GM12801 (cell line): Measurements from ENCODE around the gene CLEC2D.

Experiments used
- TF ChIP-seq, protein P1 (sequence below): IDR thresholded peaks from one replicate; pipeline ENCODE4 v1.5.1; 2011; ENCODE audit warnings: control low read depth; ENCODE audit not compliant: insufficient read length; ENCODE audit errors: extremely low read depth

CLEC2D gene

DNA sequence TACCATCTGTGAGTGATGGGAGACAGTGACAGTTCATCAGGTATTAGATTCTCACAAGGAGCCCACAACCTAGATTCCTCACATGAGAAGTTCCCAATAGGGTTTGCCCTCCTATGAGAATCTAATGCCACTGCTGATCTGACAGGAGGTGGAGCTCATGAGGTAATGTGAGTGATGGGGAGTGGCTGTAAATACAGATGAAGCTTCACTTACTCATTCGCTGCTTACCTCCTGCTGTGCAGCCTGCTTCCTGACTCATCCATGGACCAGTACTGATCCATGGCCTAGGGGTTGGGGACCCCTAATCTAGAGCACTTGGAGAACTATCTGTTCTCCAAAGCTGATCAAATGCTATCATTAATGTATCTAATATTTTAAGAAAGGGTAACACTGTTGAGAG lies 17.7 kb downstream of the CLEC2D start:
- TF ChIP-seq, protein P1, sequence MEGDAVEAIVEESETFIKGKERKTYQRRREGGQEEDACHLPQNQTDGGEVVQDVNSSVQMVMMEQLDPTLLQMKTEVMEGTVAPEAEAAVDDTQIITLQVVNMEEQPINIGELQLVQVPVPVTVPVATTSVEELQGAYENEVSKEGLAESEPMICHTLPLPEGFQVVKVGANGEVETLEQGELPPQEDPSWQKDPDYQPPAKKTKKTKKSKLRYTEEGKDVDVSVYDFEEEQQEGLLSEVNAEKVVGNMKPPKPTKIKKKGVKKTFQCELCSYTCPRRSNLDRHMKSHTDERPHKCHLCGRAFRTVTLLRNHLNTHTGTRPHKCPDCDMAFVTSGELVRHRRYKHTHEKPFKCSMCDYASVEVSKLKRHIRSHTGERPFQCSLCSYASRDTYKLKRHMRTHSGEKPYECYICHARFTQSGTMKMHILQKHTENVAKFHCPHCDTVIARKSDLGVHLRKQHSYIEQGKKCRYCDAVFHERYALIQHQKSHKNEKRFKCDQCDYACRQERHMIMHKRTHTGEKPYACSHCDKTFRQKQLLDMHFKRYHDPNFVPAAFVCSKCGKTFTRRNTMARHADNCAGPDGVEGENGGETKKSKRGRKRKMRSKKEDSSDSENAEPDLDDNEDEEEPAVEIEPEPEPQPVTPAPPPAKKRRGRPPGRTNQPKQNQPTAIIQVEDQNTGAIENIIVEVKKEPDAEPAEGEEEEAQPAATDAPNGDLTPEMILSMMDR: no peak

DNA sequence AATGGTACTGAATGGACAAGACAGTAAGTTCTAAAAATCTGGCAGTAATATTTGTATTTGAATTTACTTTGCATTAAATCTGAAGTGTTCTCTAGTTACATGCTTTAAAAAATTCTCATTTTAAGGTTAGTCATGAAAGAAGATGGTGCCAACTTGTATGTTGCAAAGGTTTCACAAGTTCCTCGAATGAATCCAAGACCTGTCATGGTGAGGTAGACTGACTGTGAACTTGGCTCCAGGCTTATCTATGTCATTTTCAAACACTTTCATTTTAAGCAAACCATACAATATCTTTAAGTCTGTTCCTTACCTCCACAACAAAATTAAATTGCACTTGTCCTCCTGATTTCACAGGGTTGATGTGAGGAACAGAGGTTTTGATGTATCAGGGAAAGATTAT lies 23.4 kb downstream of the CLEC2D start:
- TF ChIP-seq, protein P1: no peak

DNA sequence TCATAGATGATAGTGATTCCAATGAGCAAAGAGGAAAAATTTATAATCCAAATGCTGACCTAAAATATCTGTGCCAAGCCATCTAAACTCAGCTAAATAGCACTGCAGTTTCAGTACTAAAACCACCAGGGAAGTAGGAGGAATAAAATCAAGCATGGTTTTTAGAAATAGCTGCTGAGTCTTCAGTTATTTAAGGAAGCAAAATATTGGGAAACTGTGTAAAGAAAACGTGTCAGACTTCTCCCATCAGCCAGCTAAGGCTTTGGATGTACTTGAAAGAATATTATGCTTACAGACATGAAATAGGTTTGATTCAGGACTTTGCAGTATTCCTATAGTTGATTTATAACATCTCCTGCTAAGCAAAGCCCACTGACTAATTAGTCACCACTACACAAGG lies 24.7 kb downstream of the CLEC2D start:
- TF ChIP-seq, protein P1: no peak

DNA sequence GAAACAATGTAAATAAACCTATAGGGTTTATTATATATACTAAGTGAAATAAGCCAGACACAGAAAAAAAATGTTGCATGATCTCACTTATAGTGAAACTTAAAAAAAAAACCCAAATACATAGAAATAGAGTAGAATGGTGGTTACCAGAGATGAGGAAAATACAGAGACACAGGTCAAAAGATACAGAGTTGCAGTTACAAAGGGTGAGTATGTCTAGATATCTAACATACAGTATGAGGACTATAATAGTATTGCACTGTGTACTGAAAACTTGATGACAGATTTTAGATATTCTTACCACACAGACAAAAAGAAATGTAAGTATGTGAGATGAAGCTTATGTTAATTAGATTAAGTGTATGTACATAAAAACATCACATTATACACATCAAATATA lies 28.1 kb downstream of the CLEC2D start:
- TF ChIP-seq, protein P1: no peak

DNA sequence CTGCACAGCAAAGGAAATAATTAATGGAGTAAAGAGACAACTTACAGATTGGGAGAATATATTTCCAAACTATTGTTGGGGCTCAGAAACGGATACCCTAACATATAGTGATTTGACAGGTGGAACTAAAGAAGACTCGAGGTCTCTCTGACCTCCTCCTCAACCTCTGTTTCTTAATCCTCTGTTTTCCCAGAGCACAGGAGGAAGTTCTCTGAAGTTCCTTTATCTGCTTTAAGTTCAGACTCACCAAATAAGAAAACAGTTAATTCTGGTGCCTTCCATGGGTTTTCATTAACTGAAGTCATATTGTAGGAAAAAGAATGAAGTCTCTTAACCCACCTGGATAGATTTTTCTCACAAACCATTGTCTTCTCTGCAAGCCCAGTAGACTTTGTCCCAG lies 29.2 kb downstream of the CLEC2D start:
- TF ChIP-seq, protein P1: no peak

DNA sequence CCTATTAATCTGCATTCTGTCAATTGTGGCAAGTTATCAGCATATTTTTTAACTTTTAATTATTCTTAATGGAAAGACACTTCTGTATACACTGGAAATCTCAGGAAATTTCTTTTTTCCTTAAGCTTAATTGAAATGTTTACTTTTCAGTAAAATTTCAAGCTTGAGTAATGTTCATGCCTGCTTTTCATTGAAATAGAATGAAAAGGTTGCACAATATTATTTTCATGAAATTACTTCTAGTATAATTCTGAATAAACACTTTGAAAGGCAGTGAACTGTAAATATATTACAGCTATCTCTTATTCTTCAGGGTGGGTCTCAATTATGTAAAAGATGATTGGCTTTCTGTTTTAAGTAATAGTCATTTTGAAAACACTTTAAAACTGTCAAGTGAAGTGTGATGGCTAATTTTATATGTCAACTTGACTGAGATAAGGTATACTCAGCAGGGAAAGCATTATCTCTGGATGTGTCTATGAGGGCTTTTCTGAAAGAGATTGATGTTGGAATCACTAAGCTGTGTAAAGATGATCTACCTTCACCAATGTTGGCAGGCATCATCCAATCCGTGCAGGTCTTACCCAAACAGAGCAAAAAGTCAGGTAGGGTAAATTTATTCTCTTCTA lies 29.9 kb downstream of the CLEC2D start:
- TF ChIP-seq, protein P1: no peak

DNA sequence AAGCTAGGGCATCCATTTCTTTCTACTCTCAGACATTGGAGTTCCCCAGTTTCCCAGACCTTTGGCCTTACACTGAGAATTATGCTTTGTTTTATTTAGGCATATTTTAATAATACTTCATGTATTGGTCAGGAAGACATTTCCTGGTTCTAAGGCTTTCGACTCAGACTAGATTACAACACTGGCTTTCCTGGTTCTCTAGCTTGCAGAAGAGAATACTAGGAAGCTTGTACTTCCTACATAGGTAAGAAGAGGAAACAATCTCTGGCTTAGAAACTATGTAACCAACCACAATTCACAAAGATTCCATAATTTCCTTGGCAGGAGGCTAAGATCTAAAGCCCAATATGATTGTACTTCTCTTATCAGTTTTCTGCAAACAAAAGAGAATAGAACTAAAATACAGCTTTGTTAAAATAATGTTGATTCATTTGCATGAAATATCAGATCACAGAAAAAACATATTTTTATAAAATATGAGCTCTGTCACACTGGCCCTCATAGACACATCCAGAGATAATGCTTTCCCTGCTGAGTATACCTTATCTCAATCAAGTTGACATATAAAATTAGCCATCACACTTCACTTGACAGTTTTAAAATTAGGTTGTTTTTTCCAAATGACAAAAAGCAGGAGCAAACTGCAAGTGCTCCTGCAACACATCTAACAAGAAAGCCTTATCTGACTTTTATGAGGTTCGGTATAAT lies 30.5 kb downstream of the CLEC2D start:
- TF ChIP-seq, protein P1: no peak

DNA sequence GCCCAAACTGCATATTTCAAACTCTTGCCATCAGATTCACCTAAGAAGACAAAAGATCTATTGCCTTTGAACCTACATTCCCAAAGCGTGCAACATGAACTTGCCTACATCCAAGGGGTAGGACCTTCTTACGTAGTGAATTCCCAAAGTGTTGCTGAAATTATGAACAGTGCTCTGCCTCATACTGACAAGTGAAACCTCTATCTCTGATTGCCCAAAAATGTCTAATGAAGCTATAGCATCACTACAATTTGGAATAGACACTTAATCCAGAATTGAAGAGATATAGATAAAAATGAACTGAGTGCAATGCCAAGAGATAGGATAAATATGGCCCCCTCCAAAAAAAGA lies 31.1 kb downstream of the CLEC2D start:
- TF ChIP-seq, protein P1: no peak
